Smooth muscle cell (in vitro differentiated cells): Measurements from ENCODE around the gene GPR153. TPM values are rescaled to one million over a fixed set of nuclear protein-coding genes. Genes with fewer than 3 reads are reported as not detected.
A peak's percentile ranks its signal among the peaks of the same experiment; 100 is the strongest.

Source experiments
- DNase-seq: peaks from one replicate; lab custom pipeline; 2025; ENCODE audit not compliant: unreplicated experiment; lab: John Stamatoyannopoulos, UW
- H2AFZ ChIP-seq: fragments of 200-600 bp; sonication (generic); 2 replicates; pipeline ENCODE4 v1.6.0; 2016; ENCODE audit warnings: antibody characterized with exemption, low read depth, mild to moderate bottlenecking
- H3F3A ChIP-seq: fragments of 200-600 bp; sonication (generic); 2 replicates; pipeline ENCODE4 v1.6.0; 2017; ENCODE audit warnings: antibody characterized with exemption, low read depth
- H3K27ac ChIP-seq: fragments of 200-600 bp; sonication (generic); 2 replicates; pipeline ENCODE4 v1.5.1; 2016; ENCODE audit warnings: low read depth, mild to moderate bottlenecking
- H3K27me3 ChIP-seq: fragments of 200-600 bp; sonication (generic); 2 replicates; pipeline ENCODE4 v1.6.1; 2016; ENCODE audit warnings: low read depth, mild to moderate bottlenecking
- H3K36me3 ChIP-seq: fragments of 200-600 bp; sonication (generic); 2 replicates; pipeline ENCODE4 v1.5.1; 2016; ENCODE audit warnings: low read depth
- H3K4me1 ChIP-seq: fragments of 200-600 bp; sonication (generic); 2 replicates; pipeline ENCODE4 v1.5.1; 2016; ENCODE audit warnings: low read depth
- H3K4me2 ChIP-seq: fragments of 200-600 bp; sonication (generic); 2 replicates; pipeline ENCODE4 v1.6.0; 2016; ENCODE audit warnings: mild to moderate bottlenecking
- H3K4me3 ChIP-seq: fragments of 200-600 bp; sonication (generic); 2 replicates; pipeline ENCODE4 v1.5.1; 2016; ENCODE audit warnings: mild to moderate bottlenecking
- H3K79me2 ChIP-seq: fragments of 200-600 bp; sonication (generic); 2 replicates; pipeline ENCODE4 v1.6.0; 2016; ENCODE audit warnings: low read depth, mild to moderate bottlenecking
- H3K9ac ChIP-seq: fragments of 200-600 bp; sonication (generic); 2 replicates; pipeline ENCODE4 v1.6.0; 2016; ENCODE audit warnings: low read depth
- H3K9me3 ChIP-seq: fragments of 200-600 bp; sonication (generic); replicated peaks from 2 replicates; pipeline ENCODE4 v1.5.1; 2016; ENCODE audit warnings: low read depth
- H4K20me1 ChIP-seq: fragments of 200-600 bp; sonication (generic); 2 replicates; pipeline ENCODE4 v1.6.0; 2016; ENCODE audit warnings: low read depth
- WGBS: methylation state at CpG from one replicate; pipeline ENCODE4 v1.1.7; 2016; ENCODE audit warnings: low lambda C conversion rate; 5-methylcytosine and 5-hydroxymethylcytosine counted together
- polyA plus RNA-seq: library from polyadenylated mRNA; unstranded; fragments of >200 nt; fragmentation: Nextera tagmentation; extraction: Ambion mirVana; gene quantifications from 2 replicates; pipeline ENCODE4 v1.2.1, GENCODE V29; 2016
- total RNA-seq: library from RNA; depleted of rRNA; stranded (reverse); fragments of >200 nt; gene quantifications from 2 replicates; pipeline ENCODE4 v1.2.3, GENCODE V29; 2014
- TF ChIP-seq, protein P1 (sequence below): fragments of 200-600 bp; sonication (generic); IDR thresholded peaks from 2 replicates; pipeline ENCODE4 v1.5.1; 2017; ENCODE audit warnings: borderline replicate concordance, mild to moderate bottlenecking, antibody characterized with exemption; ENCODE audit not compliant: insufficient read depth, poor library complexity, severe bottlenecking

The GPR153 gene
- total and polyA plus RNA-seq, 2 experiments from 2014 or later, result 8.2 to 15.8 TPM

DNA sequence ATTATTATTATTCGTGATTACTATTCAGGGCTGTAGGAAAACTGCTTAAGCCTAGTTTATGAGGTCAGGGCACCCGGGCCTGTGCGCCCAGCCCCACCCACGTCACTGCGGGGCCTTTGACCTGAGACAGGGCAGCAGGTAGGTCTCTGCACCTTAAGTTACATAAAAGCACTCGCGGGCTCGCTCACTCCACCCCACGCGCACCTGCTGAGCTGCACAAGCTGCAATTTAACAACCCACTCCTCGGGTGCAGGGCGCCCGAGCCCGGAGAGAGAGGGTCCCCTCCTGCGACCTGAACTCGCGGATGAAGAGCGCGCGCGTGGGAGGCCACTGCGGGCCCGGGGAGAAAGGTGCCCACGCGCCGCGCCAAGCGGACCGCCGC, 25.6 kb downstream of the GPR153 start:
- H3K4me3 ChIP-seq, result peak overlapping the region; percentile 62
- H3K9me3 ChIP-seq, result no peaks in the 10 kb centered on the region
- H3K36me3 ChIP-seq, result peaks cover 5% of the 10 kb centered on the region
- peaks cover 12% of the 10 kb centered on the region for H3K4me1 ChIP-seq
- peaks cover 14% of the 10 kb centered on the region for H3K79me2 ChIP-seq
- H4K20me1 ChIP-seq, result peaks cover 16% of the 10 kb centered on the region
- no peak overlapping the region for H2AFZ ChIP-seq
- H3K27ac ChIP-seq, result no peak overlapping the region
- TF ChIP-seq, protein P1, sequence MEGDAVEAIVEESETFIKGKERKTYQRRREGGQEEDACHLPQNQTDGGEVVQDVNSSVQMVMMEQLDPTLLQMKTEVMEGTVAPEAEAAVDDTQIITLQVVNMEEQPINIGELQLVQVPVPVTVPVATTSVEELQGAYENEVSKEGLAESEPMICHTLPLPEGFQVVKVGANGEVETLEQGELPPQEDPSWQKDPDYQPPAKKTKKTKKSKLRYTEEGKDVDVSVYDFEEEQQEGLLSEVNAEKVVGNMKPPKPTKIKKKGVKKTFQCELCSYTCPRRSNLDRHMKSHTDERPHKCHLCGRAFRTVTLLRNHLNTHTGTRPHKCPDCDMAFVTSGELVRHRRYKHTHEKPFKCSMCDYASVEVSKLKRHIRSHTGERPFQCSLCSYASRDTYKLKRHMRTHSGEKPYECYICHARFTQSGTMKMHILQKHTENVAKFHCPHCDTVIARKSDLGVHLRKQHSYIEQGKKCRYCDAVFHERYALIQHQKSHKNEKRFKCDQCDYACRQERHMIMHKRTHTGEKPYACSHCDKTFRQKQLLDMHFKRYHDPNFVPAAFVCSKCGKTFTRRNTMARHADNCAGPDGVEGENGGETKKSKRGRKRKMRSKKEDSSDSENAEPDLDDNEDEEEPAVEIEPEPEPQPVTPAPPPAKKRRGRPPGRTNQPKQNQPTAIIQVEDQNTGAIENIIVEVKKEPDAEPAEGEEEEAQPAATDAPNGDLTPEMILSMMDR, result no peak
- 0% methylated on average over 23 of the region's 30 CpGs for WGBS
- H3K9ac ChIP-seq, result peak overlapping the region; percentile 41
- H3K27me3 ChIP-seq, result peaks cover 21% of the 10 kb centered on the region
- no peaks in the 10 kb centered on the region for H3F3A ChIP-seq
- no peak for DNase-seq
- peak overlapping the region; percentile 87 for H3K4me2 ChIP-seq

DNA sequence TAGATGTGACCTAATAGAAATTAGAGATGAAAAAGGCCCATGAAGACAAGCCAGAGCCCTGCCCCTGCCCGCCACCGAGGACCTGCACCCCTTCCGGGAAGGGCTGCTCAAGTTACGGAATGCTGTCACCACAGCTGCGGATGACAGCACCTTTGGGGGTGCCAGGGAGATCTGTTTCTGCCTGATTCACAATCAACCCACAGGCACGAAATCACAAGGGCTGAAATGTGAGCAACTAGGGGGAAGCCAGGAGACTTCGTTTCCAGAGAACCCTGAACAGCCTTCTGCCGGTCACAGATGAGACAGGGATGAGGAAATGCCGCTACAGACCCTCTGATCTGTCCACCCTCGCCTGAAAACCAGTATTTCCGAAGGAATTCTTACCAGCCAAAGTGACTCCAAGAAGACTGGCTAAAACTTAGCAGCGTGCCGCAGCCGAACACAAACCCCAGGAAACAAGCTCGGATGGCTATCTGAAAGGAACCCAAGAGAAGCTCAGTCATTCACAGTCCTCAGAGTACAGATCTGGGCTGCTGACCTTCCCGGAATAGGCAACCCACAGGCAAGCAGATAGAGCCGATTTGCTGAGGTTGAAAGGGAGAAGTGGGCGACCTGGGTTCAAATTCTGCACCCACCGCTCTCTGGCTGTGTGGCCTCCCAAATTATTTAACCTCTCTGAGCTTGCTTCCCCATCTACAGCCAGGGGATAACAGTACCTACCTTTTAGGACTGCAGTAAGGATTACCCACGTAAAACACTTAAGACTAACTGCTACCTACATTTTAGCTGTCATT, 26.2 kb downstream of the GPR153 start:
- H2AFZ ChIP-seq, result no peak overlapping the region
- 45% methylated on average over 20 of the region's 20 CpGs for WGBS
- peak overlapping the region; percentile 41 for H3K9ac ChIP-seq

GRCh38 chr1:6233376-6233775, 27.5 kb downstream of the GPR153 start:
- no peak overlapping the region for H3K27ac ChIP-seq
- 60% methylated on average over 1 of the region's 1 CpG for WGBS
- peaks cover 5% of the 10 kb centered on the region for H3K36me3 ChIP-seq
- H2AFZ ChIP-seq, result no peak overlapping the region
- H3K4me3 ChIP-seq, result no peak overlapping the region
- no peak overlapping the region for H3K9ac ChIP-seq
- H3K4me1 ChIP-seq, result peaks cover 4% of the 10 kb centered on the region
- peaks cover 2% of the 10 kb centered on the region for H3K27me3 ChIP-seq
- H3K79me2 ChIP-seq, result peaks cover 14% of the 10 kb centered on the region
- TF ChIP-seq, protein P1, result no peak
- no peaks in the 10 kb centered on the region for H3K9me3 ChIP-seq
- H4K20me1 ChIP-seq, result peaks cover 16% of the 10 kb centered on the region
- DNase-seq, result no peak
- H3K4me2 ChIP-seq, result no peak overlapping the region
- H3F3A ChIP-seq, result no peaks in the 10 kb centered on the region

More for the DNA sequence above, 26.2 kb downstream of the GPR153 start:
- Histone ChIP-seq H3K79me2 (peaks cover 14% of the 10 kb centered on the region), H3K27me3 (peaks cover 15% of the 10 kb centered on the region), H3K4me2 (peak overlapping the region; percentile 87), H3K36me3 (peaks cover 5% of the 10 kb centered on the region), H3F3A (no peaks in the 10 kb centered on the region), H3K4me1 (peaks cover 12% of the 10 kb centered on the region), H3K4me3 (peak overlapping the region; percentile 62), H3K9me3 (no peaks in the 10 kb centered on the region), H4K20me1 (peaks cover 16% of the 10 kb centered on the region), H3K27ac (no peak overlapping the region)
- TF ChIP-seq, protein P1, result no peak
- DNase-seq, result no peak

- Histone ChIP-seq H3K4me2 (no peak overlapping the region), H3K79me2 (no peaks in the 10 kb centered on the region), H2AFZ (no peak overlapping the region), H3K9me3 (no peaks in the 10 kb centered on the region), H3K4me1 (no peaks in the 10 kb centered on the region), H3K36me3 (no peaks in the 10 kb centered on the region), H3K27me3 (no peaks in the 10 kb centered on the region), H3K27ac (no peak overlapping the region), H3K4me3 (no peak overlapping the region), H3F3A (no peaks in the 10 kb centered on the region), H4K20me1 (peaks cover 12% of the 10 kb centered on the region), H3K9ac (no peak overlapping the region)
- WGBS, result 94% methylated on average over 8 of the region's 8 CpGs
- TF ChIP-seq, protein P1, result no peak
- no peak for DNase-seq
These were observed 35.2 kb downstream of the GPR153 start for GRCh38 chr1:6225651-6226050.
